ENCODE results near the gene GRHPR. TPM values are rescaled to one million over a fixed set of nuclear protein-coding genes. Genes with fewer than 3 reads are reported as not detected.

Gene GRHPR
- total and polyA plus RNA-seq, 2 of the 4 experiments (the other 2 are of a cell fraction) = 182 to 191 TPM

- ChIA-PET POLR2A (ENCODE audit: unreplicated experiment) (no interaction called here), CTCF (no interaction called here)
- H3K23ac ChIP-seq (ENCODE audit: low read depth, low read length) = no peak overlapping the region
- H3K9me1 ChIP-seq (ENCODE audit: insufficient read depth, low read length) = peaks cover 5% of the 10 kb centered on the region; the same call in 1 of the 2 replicates
- H2AFZ ChIP-seq (replicated peaks; ENCODE audit: low read length, poor library complexity) = no peak overlapping the region
- H3K27ac ChIP-seq (ENCODE audit: insufficient read depth, low read length) = no peak overlapping the region
- no peak for TF ChIP-seq ELK1 (IDR thresholded peaks at IDR 0.05; ENCODE audit: borderline replicate concordance, low read depth, low read length)
- no peak for TF ChIP-seq CHD1 (IDR thresholded peaks at IDR 0.05; ENCODE audit: low read depth, low read length)
- TF ChIP-seq MXI1 (IDR thresholded peaks at IDR 0.05; ENCODE audit: borderline replicate concordance, low read depth, low read length) = no peak
- TF ChIP-seq MAFK (IDR thresholded peaks at IDR 0.05; ENCODE audit: low read depth, low read length) = no peak
- DNase-seq (no peak), ATAC-seq (ENCODE audit: low read depth) (no peak)
- H3K18ac ChIP-seq (ENCODE audit: low read depth, low read length) = no peak overlapping the region
- H4K91ac ChIP-seq (ENCODE audit: insufficient read depth, low read depth, low read length) = no peak overlapping the region
- peaks cover 23 to 40% of the 10 kb centered on the region in 2 experiments for H3K79me1 ChIP-seq (ENCODE audit: low read depth in 1 of 2, low read length in 2 of 2)
- no peak overlapping the region for H2BK15ac ChIP-seq (ENCODE audit: low read depth, low read length)
- no peak overlapping the region for H3K4me2 ChIP-seq (ENCODE audit: low read depth, low read length)
- BruUV-seq (replicated peaks) = no TSS peak
- H2BK5ac ChIP-seq (ENCODE audit: low read depth, low read length, poor library complexity, severe bottlenecking) = no peak overlapping the region
- H3K56ac ChIP-seq (ENCODE audit: extremely low read depth, insufficient read depth, low read length) = no peak overlapping the region
- H2BK20ac ChIP-seq (ENCODE audit: low read depth, low read length) = no peak overlapping the region
- peaks cover 52% of the 10 kb centered on the region for H3K36me3 ChIP-seq (ENCODE audit: control insufficient read depth, insufficient read depth, low read length)
- no peak overlapping the region for H4K5ac ChIP-seq (ENCODE audit: low read depth, low read length)
- peaks cover 20% of the 10 kb centered on the region for H4K20me1 ChIP-seq (ENCODE audit: insufficient read depth, low read length)
- peak overlapping the region; percentile 44 for H2AK9ac ChIP-seq (replicated peaks; ENCODE audit: low read depth, low read length, poor library complexity)
- no peak overlapping the region for H2BK120ac ChIP-seq (ENCODE audit: low read depth, low read length)
- H3K9ac ChIP-seq (ENCODE audit: low read depth, low read length) = no peak overlapping the region
- H3K14ac ChIP-seq (replicated peaks; ENCODE audit: low read depth, low read length) = no peak overlapping the region
- no peaks in the 10 kb centered on the region for H3K27me3 ChIP-seq (ENCODE audit: control insufficient read depth, insufficient read depth, low read length)
- no peak overlapping the region for H3K4me3 ChIP-seq (ENCODE audit: insufficient read depth, low read depth, low read length)
- H3K4ac ChIP-seq (ENCODE audit: low read depth, low read length) = no peak overlapping the region
- 86% methylated on average over 5 of the region's 17 CpGs; no CpG with 5 or more reads in 1 of the 2 experiments for WGBS, 2 experiments (ENCODE audit: extremely low coverage in 2 of 2, insufficient read length in 1 of 2)
- H2AK5ac ChIP-seq (ENCODE audit: low read depth, low read length) = no peak overlapping the region
- dilution Hi-C loops (cut with HindIII; ENCODE audit: low sequenced_read_pairs, unreplicated experiment) = no loop called here
- intact Hi-C loops (cut with micrococcal nuclease) = no loop called here
- no peak overlapping the region for H4K8ac ChIP-seq (ENCODE audit: low read depth in 2 of 2, low read length in 2 of 2)
- no peaks in the 10 kb centered on the region for H3K9me3 ChIP-seq (ENCODE audit: control insufficient read depth, insufficient read depth, low read length)
- H3K4me1 ChIP-seq (ENCODE audit: control insufficient read depth, insufficient read depth, low read length) = peaks cover 4% of the 10 kb centered on the region; the same call in 1 of the 2 replicates
- in situ Hi-C loops (cut with MboI; ENCODE audit: low sequenced_read_pairs) = no loop called here
These were observed 7.2 kb downstream of the GRHPR start for GRCh38 chr9:37429441-37430285.
